ENCODE measurements around the gene SYT4.
"Not testable (repeated sequence)": the region's sequence is repeated elsewhere in the genome, so short reads cannot be mapped to it uniquely, and the experiment has no call there.

Gene SYT4

GRCh38 chr18:43277164-43277600 is at the start of gene SYT4:
Gene SYT4 (minus strand): TSS chr18:43277490. CDS start chr18:43277281, 209 bp downstream.
- peak; percentile 92 for DNase-seq

GRCh38 chr18:43322132-43322531 is 44.8 kb upstream of the SYT4 start:
- DNase-seq = no peak

- DNase-seq = no peak
Measured at GRCh38 chr18:43314941-43315340, 37.7 kb upstream of the SYT4 start.

GRCh38 chr18:43312891-43313290 is 35.6 kb upstream of the SYT4 start:
- no peak for DNase-seq

GRCh38 chr18:43310239-43310638 is 32.9 kb upstream of the SYT4 start:
- no peak for DNase-seq

GRCh38 chr18:43303376-43303775 is 26.1 kb upstream of the SYT4 start:
- DNase-seq = no peak

GRCh38 chr18:43286187-43286586 is 8.9 kb upstream of the SYT4 start:
- DNase-seq = not testable (repeated sequence)

- DNase-seq = no peak
Measured at GRCh38 chr18:43283299-43283698, 6.0 kb upstream of the SYT4 start.

- DNase-seq = peak; percentile 97
Measured at GRCh38 chr18:43279015-43279744, 1.9 kb upstream of the SYT4 start.

- peak; percentile 24 for DNase-seq
Measured at GRCh38 chr18:43278355-43278754, 1.1 kb upstream of the SYT4 start.

GRCh38 chr18:43276491-43276890 is 799 bp downstream of the SYT4 start:
- no peak for DNase-seq

GRCh38 chr18:43275546-43275945 is 1.7 kb downstream of the SYT4 start:
- DNase-seq = no peak

- DNase-seq = no peak
Measured at GRCh38 chr18:43274526-43274925, 2.8 kb downstream of the SYT4 start.

GRCh38 chr18:43271593-43272432 is 5.5 kb downstream of the SYT4 start:
- DNase-seq = peak; percentile 43

- no peak for DNase-seq
Measured at GRCh38 chr18:43267818-43268217, 9.5 kb downstream of the SYT4 start.

GRCh38 chr18:43265465-43265864 is 11.8 kb downstream of the SYT4 start:
- DNase-seq = no peak

GRCh38 chr18:43248610-43249249 is 28.6 kb downstream of the SYT4 start:
- DNase-seq = no peak

GRCh38 chr18:43247944-43248343 is 29.3 kb downstream of the SYT4 start:
- DNase-seq = no peak

- DNase-seq = no peak
Measured at GRCh38 chr18:43238429-43238828, 38.9 kb downstream of the SYT4 start.

GRCh38 chr18:43236921-43237320 is 40.4 kb downstream of the SYT4 start:
- no peak for DNase-seq

GRCh38 chr18:43234889-43235288 is 42.4 kb downstream of the SYT4 start:
- no peak for DNase-seq

- no peak for DNase-seq
Measured at GRCh38 chr18:43222501-43222900, 54.8 kb downstream of the SYT4 start.

GRCh38 chr18:43220691-43221090 is 56.6 kb downstream of the SYT4 start:
- no peak for DNase-seq
